HEK293 (cell line): ENCODE results near the gene SNAPC5.

Experiments
- KLF7 ChIP-seq: fragments of 450-650 bp; formaldehyde crosslinking; IDR thresholded peaks from 2 replicates; pipeline ENCODE4 v1.5.1; 2016; ENCODE audit warnings: missing biosample characterization, missing genetic modification characterization, borderline replicate concordance
- RBAK ChIP-seq: fragments of 450-650 bp; formaldehyde crosslinking; IDR thresholded peaks from 2 replicates; pipeline ENCODE4 v1.5.1; 2016; ENCODE audit warnings: missing biosample characterization, missing genetic modification characterization
- ZBTB21 ChIP-seq: fragments of 450-650 bp; formaldehyde crosslinking; IDR thresholded peaks from 2 replicates; pipeline ENCODE4 v1.5.1; 2017; ENCODE audit warnings: missing biosample characterization, missing genetic modification characterization
- ZBTB8A ChIP-seq: fragments of 450-650 bp; formaldehyde crosslinking; IDR thresholded peaks from 2 replicates; pipeline ENCODE4 v1.5.1; 2016; ENCODE audit warnings: missing biosample characterization, missing genetic modification characterization
- ZNF121 ChIP-seq: fragments of 450-650 bp; formaldehyde crosslinking; IDR thresholded peaks from 2 replicates; pipeline ENCODE4 v1.5.1; 2016; ENCODE audit warnings: missing biosample characterization, missing genetic modification characterization
- ZNF202 ChIP-seq: fragments of 450-650 bp; formaldehyde crosslinking; IDR thresholded peaks from 2 replicates; pipeline ENCODE4 v1.5.1; 2016; ENCODE audit warnings: missing biosample characterization, missing genetic modification characterization, borderline replicate concordance
- ZNF223 ChIP-seq: fragments of 450-650 bp; formaldehyde crosslinking; IDR thresholded peaks from 2 replicates; pipeline ENCODE4 v1.5.1; 2016; ENCODE audit warnings: missing biosample characterization, missing genetic modification characterization
- ZNF266 ChIP-seq: fragments of 450-650 bp; formaldehyde crosslinking; IDR thresholded peaks from 2 replicates; pipeline ENCODE4 v1.5.1; 2016; ENCODE audit warnings: missing biosample characterization, missing genetic modification characterization, low read depth
- ZNF341 ChIP-seq: fragments of 450-650 bp; formaldehyde crosslinking; IDR thresholded peaks from 2 replicates; pipeline ENCODE4; 2016; ENCODE audit warnings: low read depth, missing biosample characterization, missing genetic modification characterization
- ZNF404 ChIP-seq: fragments of 450-650 bp; formaldehyde crosslinking; IDR thresholded peaks from 2 replicates; pipeline ENCODE4 v1.5.1; 2017; ENCODE audit warnings: missing biosample characterization, missing genetic modification characterization
- ZNF426 ChIP-seq: fragments of 450-650 bp; formaldehyde crosslinking; IDR thresholded peaks from 2 replicates; pipeline ENCODE4 v1.5.1; 2017; ENCODE audit warnings: missing biosample characterization, missing genetic modification characterization, mild to moderate bottlenecking, inconsistent platforms, moderate library complexity
- ZNF433 ChIP-seq: fragments of 450-650 bp; formaldehyde crosslinking; IDR thresholded peaks from 2 replicates; pipeline ENCODE4 v1.5.1; 2016; ENCODE audit warnings: missing biosample characterization, missing genetic modification characterization, low read depth
- ZNF510 ChIP-seq: fragments of 450-650 bp; formaldehyde crosslinking; IDR thresholded peaks from 2 replicates; pipeline ENCODE4 v1.5.1; 2018; ENCODE audit warnings: mild to moderate bottlenecking, missing genetic modification characterization, missing biosample characterization; ENCODE audit not compliant: insufficient replicate concordance
- ZNF623 ChIP-seq: fragments of 450-650 bp; formaldehyde crosslinking; IDR thresholded peaks from 2 replicates; pipeline ENCODE4 v1.5.1; 2016; ENCODE audit warnings: missing biosample characterization, missing genetic modification characterization
- ZNF664 ChIP-seq: fragments of 450-650 bp; formaldehyde crosslinking; IDR thresholded peaks from 2 replicates; pipeline ENCODE4 v1.5.1; 2016; ENCODE audit warnings: missing biosample characterization, missing genetic modification characterization
- ZNF791 ChIP-seq: fragments of 450-650 bp; formaldehyde crosslinking; IDR thresholded peaks from 2 replicates; pipeline ENCODE4 v1.5.1; 2016; ENCODE audit warnings: missing biosample characterization, missing genetic modification characterization
- ZSCAN23 ChIP-seq: fragments of 450-650 bp; formaldehyde crosslinking; IDR thresholded peaks from 2 replicates; pipeline ENCODE4 v1.5.1; 2016; ENCODE audit warnings: missing biosample characterization, missing genetic modification characterization
- ZXDB ChIP-seq: fragments of 450-650 bp; formaldehyde crosslinking; IDR thresholded peaks from 2 replicates; pipeline ENCODE4 v1.5.1; 2016; ENCODE audit warnings: missing biosample characterization, missing genetic modification characterization
- TF ChIP-seq, protein P1 (sequence below): fragments of 450-650 bp; formaldehyde crosslinking; IDR thresholded peaks from 2 replicates; pipeline ENCODE4 v1.5.1; 2016; ENCODE audit warnings: missing biosample characterization, missing genetic modification characterization, borderline replicate concordance
- TF ChIP-seq, protein P2 (sequence below): fragments of 450-650 bp; formaldehyde crosslinking; IDR thresholded peaks from 2 replicates; pipeline ENCODE4 v1.5.1; 2016; ENCODE audit warnings: missing biosample characterization, missing genetic modification characterization, borderline replicate concordance
- TF ChIP-seq, protein P3 (sequence below): fragments of 450-650 bp; formaldehyde crosslinking; conservative IDR thresholded peaks from 2 replicates; pipeline ENCODE4 v1.5.1; 2016; ENCODE audit warnings: low read depth, missing biosample characterization, missing genetic modification characterization
- TF ChIP-seq, protein P4 (sequence below): fragments of 450-650 bp; formaldehyde crosslinking; IDR thresholded peaks from 2 replicates; pipeline ENCODE4 v1.5.1; 2016; ENCODE audit warnings: missing biosample characterization, missing genetic modification characterization
- TF ChIP-seq, protein P5 (sequence below): fragments of 450-650 bp; formaldehyde crosslinking; IDR thresholded peaks from 2 replicates; pipeline ENCODE4 v1.5.1; 2016; ENCODE audit warnings: missing biosample characterization, missing genetic modification characterization
- TF ChIP-seq, protein P6 (sequence below): fragments of 450-650 bp; formaldehyde crosslinking; IDR thresholded peaks from 2 replicates; pipeline ENCODE4 v1.5.1; 2016; ENCODE audit warnings: missing biosample characterization, missing genetic modification characterization

The SNAPC5 gene

DNA sequence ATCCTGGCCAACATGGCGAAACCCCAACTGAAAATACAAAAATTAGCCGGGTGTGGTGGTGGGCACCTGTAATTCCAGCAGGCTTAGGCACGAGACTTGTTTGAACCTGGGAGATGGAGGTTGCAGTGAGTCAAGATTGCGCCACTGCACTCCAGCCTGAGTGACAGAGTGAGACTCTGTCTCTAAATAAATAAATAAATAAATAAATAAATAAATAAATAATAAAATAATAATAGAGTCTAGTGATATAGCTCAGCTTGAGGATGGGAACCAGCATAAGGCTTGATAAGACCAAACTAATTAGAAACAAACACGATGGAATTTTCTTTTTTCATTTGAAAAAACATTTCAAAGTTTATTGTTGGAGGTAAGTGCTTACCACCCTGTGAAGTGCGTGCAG lies 36.3 kb downstream of the SNAPC5 start (continued):
- TF ChIP-seq ZNF426 (peak; percentile 82), ZBTB8A (tag by site-specific recombination) (peak; percentile 73), ZNF623 (tag by site-specific recombination) (peak; percentile 74), ZNF121 (tag by site-specific recombination) (0 out of 2 replicates have a peak, but pooled peaks have one; percentile 9), ZBTB21 (0 out of 2 replicates have a peak, but pooled peaks have one; percentile 49), ZNF791 (tag by site-specific recombination) (peak; percentile 44; the same call in 1 of the 2 replicates), ZNF202 (tag by site-specific recombination) (peak; percentile 80; the same call in 1 of the 2 replicates), KLF7 (peak; percentile 29; the same call in 1 of the 2 replicates), ZNF223 (tag by site-specific recombination) (peak; percentile 39; the same call in 1 of the 2 replicates), ZNF433 (tag by site-specific recombination) (peak; percentile 82), ZNF510 (tag by site-specific recombination) (peak; percentile 75), ZXDB (tag by site-specific recombination) (peak; percentile 61; the same call in 1 of the 2 replicates), ZNF404 (tag by site-specific recombination) (peak; percentile 56; the same call in 1 of the 2 replicates), ZNF266 (tag by site-specific recombination) (peak; percentile 82; the same call in 1 of the 2 replicates), ZNF664 (tag by site-specific recombination) (peak; percentile 65; the same call in 1 of the 2 replicates), RBAK (0 out of 2 replicates have a peak, but pooled peaks have one; percentile 24), ZNF341 (tag by site-specific recombination) (peak; percentile 31; the same call in 1 of the 2 replicates), ZSCAN23 (tag by site-specific recombination) (0 out of 2 replicates have a peak, but pooled peaks have one; percentile 33)
- TF ChIP-seq, protein P1, sequence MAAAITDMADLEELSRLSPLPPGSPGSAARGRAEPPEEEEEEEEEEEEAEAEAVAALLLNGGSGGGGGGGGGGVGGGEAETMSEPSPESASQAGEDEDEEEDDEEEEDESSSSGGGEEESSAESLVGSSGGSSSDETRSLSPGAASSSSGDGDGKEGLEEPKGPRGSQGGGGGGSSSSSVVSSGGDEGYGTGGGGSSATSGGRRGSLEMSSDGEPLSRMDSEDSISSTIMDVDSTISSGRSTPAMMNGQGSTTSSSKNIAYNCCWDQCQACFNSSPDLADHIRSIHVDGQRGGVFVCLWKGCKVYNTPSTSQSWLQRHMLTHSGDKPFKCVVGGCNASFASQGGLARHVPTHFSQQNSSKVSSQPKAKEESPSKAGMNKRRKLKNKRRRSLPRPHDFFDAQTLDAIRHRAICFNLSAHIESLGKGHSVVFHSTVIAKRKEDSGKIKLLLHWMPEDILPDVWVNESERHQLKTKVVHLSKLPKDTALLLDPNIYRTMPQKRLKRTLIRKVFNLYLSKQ (tag by site-specific recombination) = 0 out of 2 replicates have a peak, but pooled peaks have one; percentile 54
- TF ChIP-seq, protein P2, sequence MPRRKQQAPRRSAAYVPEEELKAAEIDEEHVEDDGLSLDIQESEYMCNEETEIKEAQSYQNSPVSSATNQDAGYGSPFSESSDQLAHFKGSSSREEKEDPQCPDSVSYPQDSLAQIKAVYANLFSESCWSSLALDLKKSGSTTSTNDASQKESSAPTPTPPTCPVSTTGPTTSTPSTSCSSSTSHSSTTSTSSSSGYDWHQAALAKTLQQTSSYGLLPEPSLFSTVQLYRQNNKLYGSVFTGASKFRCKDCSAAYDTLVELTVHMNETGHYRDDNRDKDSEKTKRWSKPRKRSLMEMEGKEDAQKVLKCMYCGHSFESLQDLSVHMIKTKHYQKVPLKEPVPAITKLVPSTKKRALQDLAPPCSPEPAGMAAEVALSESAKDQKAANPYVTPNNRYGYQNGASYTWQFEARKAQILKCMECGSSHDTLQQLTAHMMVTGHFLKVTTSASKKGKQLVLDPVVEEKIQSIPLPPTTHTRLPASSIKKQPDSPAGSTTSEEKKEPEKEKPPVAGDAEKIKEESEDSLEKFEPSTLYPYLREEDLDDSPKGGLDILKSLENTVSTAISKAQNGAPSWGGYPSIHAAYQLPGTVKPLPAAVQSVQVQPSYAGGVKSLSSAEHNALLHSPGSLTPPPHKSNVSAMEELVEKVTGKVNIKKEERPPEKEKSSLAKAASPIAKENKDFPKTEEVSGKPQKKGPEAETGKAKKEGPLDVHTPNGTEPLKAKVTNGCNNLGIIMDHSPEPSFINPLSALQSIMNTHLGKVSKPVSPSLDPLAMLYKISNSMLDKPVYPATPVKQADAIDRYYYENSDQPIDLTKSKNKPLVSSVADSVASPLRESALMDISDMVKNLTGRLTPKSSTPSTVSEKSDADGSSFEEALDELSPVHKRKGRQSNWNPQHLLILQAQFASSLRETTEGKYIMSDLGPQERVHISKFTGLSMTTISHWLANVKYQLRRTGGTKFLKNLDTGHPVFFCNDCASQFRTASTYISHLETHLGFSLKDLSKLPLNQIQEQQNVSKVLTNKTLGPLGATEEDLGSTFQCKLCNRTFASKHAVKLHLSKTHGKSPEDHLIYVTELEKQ (tag by site-specific recombination) = peak; percentile 39; the same call in 1 of the 2 replicates
- TF ChIP-seq, protein P3, sequence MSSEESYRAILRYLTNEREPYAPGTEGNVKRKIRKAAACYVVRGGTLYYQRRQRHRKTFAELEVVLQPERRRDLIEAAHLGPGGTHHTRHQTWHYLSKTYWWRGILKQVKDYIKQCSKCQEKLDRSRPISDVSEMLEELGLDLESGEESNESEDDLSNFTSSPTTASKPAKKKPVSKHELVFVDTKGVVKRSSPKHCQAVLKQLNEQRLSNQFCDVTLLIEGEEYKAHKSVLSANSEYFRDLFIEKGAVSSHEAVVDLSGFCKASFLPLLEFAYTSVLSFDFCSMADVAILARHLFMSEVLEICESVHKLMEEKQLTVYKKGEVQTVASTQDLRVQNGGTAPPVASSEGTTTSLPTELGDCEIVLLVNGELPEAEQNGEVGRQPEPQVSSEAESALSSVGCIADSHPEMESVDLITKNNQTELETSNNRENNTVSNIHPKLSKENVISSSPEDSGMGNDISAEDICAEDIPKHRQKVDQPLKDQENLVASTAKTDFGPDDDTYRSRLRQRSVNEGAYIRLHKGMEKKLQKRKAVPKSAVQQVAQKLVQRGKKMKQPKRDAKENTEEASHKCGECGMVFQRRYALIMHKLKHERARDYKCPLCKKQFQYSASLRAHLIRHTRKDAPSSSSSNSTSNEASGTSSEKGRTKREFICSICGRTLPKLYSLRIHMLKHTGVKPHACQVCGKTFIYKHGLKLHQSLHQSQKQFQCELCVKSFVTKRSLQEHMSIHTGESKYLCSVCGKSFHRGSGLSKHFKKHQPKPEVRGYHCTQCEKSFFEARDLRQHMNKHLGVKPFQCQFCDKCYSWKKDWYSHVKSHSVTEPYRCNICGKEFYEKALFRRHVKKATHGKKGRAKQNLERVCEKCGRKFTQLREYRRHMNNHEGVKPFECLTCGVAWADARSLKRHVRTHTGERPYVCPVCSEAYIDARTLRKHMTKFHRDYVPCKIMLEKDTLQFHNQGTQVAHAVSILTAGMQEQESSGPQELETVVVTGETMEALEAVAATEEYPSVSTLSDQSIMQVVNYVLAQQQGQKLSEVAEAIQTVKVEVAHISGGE (tag by site-specific recombination) = peak; percentile 76
- TF ChIP-seq, protein P4, sequence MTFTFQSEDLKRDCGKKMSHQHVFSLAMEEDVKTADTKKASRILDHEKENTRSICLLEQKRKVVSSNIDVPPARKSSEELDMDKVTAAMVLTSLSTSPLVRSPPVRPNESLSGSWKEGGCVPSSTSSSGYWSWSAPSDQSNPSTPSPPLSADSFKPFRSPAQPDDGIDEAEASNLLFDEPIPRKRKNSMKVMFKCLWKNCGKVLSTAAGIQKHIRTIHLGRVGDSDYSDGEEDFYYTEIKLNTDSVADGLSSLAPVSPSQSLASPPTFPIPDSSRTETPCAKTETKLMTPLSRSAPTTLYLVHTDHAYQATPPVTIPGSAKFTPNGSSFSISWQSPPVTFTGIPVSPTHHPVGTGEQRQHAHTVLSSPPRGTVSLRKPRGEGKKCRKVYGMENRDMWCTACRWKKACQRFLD (tag by site-specific recombination) = 0 out of 2 replicates have a peak, but pooled peaks have one; percentile 36
- TF ChIP-seq, protein P5, sequence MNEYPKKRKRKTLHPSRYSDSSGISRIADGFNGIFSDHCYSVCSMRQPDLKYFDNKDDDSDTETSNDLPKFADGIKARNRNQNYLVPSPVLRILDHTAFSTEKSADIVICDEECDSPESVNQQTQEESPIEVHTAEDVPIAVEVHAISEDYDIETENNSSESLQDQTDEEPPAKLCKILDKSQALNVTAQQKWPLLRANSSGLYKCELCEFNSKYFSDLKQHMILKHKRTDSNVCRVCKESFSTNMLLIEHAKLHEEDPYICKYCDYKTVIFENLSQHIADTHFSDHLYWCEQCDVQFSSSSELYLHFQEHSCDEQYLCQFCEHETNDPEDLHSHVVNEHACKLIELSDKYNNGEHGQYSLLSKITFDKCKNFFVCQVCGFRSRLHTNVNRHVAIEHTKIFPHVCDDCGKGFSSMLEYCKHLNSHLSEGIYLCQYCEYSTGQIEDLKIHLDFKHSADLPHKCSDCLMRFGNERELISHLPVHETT (tag by site-specific recombination) = 0 out of 2 replicates have a peak, but pooled peaks have one; percentile 17
- TF ChIP-seq, protein P6, sequence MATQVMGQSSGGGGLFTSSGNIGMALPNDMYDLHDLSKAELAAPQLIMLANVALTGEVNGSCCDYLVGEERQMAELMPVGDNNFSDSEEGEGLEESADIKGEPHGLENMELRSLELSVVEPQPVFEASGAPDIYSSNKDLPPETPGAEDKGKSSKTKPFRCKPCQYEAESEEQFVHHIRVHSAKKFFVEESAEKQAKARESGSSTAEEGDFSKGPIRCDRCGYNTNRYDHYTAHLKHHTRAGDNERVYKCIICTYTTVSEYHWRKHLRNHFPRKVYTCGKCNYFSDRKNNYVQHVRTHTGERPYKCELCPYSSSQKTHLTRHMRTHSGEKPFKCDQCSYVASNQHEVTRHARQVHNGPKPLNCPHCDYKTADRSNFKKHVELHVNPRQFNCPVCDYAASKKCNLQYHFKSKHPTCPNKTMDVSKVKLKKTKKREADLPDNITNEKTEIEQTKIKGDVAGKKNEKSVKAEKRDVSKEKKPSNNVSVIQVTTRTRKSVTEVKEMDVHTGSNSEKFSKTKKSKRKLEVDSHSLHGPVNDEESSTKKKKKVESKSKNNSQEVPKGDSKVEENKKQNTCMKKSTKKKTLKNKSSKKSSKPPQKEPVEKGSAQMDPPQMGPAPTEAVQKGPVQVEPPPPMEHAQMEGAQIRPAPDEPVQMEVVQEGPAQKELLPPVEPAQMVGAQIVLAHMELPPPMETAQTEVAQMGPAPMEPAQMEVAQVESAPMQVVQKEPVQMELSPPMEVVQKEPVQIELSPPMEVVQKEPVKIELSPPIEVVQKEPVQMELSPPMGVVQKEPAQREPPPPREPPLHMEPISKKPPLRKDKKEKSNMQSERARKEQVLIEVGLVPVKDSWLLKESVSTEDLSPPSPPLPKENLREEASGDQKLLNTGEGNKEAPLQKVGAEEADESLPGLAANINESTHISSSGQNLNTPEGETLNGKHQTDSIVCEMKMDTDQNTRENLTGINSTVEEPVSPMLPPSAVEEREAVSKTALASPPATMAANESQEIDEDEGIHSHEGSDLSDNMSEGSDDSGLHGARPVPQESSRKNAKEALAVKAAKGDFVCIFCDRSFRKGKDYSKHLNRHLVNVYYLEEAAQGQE (tag by site-specific recombination) = peak; percentile 70
